HepG2 (cell line): Measurements from ENCODE around the gene CRIP1. TPM values are rescaled to one million over a fixed set of nuclear protein-coding genes. Genes with fewer than 3 reads are reported as not detected.

Experiments
- ARNT2 ChIP-seq: sonication (generic); formaldehyde crosslinking; IDR thresholded peaks from 2 replicates; pipeline ENCODE4 v1.8.0; 2022; ENCODE audit warnings: mild to moderate bottlenecking, low read depth, missing genetic modification reagents, moderate library complexity
- BATF2 ChIP-seq: sonication (generic); formaldehyde crosslinking; IDR thresholded peaks from 2 replicates; pipeline ENCODE4 v1.8.0; 2022; ENCODE audit warnings: mild to moderate bottlenecking, missing genetic modification reagents, moderate library complexity
- CREM ChIP-seq, 2 experiments: sonication (generic) in 1 of 2; formaldehyde crosslinking in 1 of 2; IDR thresholded peaks; 2 replicates each; pipeline versions ENCODE4 v1.4.0 to v1.6.1; 2016 to 2020; ENCODE audit warnings: antibody characterized with exemption in 1 of 2, mild to moderate bottlenecking in 1 of 2, missing genetic modification reagents in 1 of 2
- ETV5 ChIP-seq: IDR thresholded peaks from 2 replicates; pipeline ENCODE4 v1.6.1; 2018; ENCODE audit warnings: missing biosample characterization, missing genetic modification reagents, inconsistent platforms, borderline replicate concordance
- ETV6 ChIP-seq: sonication (generic); formaldehyde crosslinking; conservative IDR thresholded peaks from 2 replicates; pipeline ENCODE4 v1.4.0; 2020; ENCODE audit warnings: missing genetic modification reagents
- FOXP4 ChIP-seq: sonication (generic); formaldehyde crosslinking; IDR thresholded peaks from 2 replicates; pipeline ENCODE4 v1.4.0; 2020; ENCODE audit warnings: missing genetic modification reagents
- GATAD1 ChIP-seq: IDR thresholded peaks from 2 replicates; pipeline ENCODE4 v1.6.1; 2016; ENCODE audit warnings: missing genetic modification reagents, missing compliant biosample characterization
- KMT2A ChIP-seq: sonication (generic); formaldehyde crosslinking; IDR thresholded peaks from 2 replicates; pipeline ENCODE4 v1.4.0; 2020; ENCODE audit warnings: missing genetic modification reagents
- MAFK ChIP-seq, 2 experiments: IDR thresholded peaks in 1 of 2; conservative IDR thresholded peaks in 1 of 2; 2 replicates each; pipeline ENCODE4 v1.6.1; 2011; ENCODE audit warnings: improper control_type of control experiment in 2 of 2, low read length in 2 of 2
- MBNL3 ChIP-seq: fragments of 250-450 bp; sonication (Bioruptor Pico); conservative IDR thresholded peaks from 2 replicates; pipeline ENCODE4 v1.8.0; 2022; ENCODE audit warnings: mild to moderate bottlenecking, inconsistent platforms
- REL ChIP-seq: sonication (generic); formaldehyde crosslinking; conservative IDR thresholded peaks from 2 replicates; pipeline ENCODE4 v1.8.0; 2022; ENCODE audit warnings: mild to moderate bottlenecking, missing genetic modification reagents, moderate library complexity
- SAFB2 ChIP-seq: sonication (generic); formaldehyde crosslinking; IDR thresholded peaks from 2 replicates; pipeline ENCODE4 v1.5.1; 2020; ENCODE audit warnings: missing genetic modification reagents, low read depth, mild to moderate bottlenecking, borderline replicate concordance
- SNRNP70 ChIP-seq: fragments of 200-400 bp; formaldehyde crosslinking; IDR thresholded peaks from 2 replicates; pipeline ENCODE4 v1.6.1; 2017; ENCODE audit warnings: mild to moderate bottlenecking, low read depth, low read length, moderate library complexity
- THAP7 ChIP-seq: sonication (generic); formaldehyde crosslinking; IDR thresholded peaks from 2 replicates; pipeline ENCODE4 v1.8.1; 2023; ENCODE audit warnings: mild to moderate bottlenecking, missing genetic modification reagents
- UBTF ChIP-seq: sonication (generic); formaldehyde crosslinking; IDR thresholded peaks from 2 replicates; pipeline ENCODE4 v1.4.0; 2020; ENCODE audit warnings: mild to moderate bottlenecking, missing genetic modification reagents
- ZBTB39 ChIP-seq: sonication (generic); formaldehyde crosslinking; IDR thresholded peaks from 2 replicates; pipeline ENCODE4 v1.5.0; 2020; ENCODE audit warnings: missing genetic modification reagents
- ZFY ChIP-seq: sonication (generic); formaldehyde crosslinking; IDR thresholded peaks from 2 replicates; pipeline ENCODE4 v1.4.0; 2020; ENCODE audit warnings: missing genetic modification reagents
- ZKSCAN1 ChIP-seq: fragments of 150-350 bp; IDR thresholded peaks from 2 replicates; pipeline ENCODE4 v1.6.1; 2014; ENCODE audit warnings: low read length
- ZNF513 ChIP-seq: sonication (generic); formaldehyde crosslinking; conservative IDR thresholded peaks from 2 replicates; pipeline ENCODE4 v1.5.0; 2020; ENCODE audit warnings: missing genetic modification reagents
- polyA plus RNA-seq, 8 experiments: library from polyadenylated mRNA; depleted of rRNA in 3 of 8; stranded (reverse) in 7 of 8; unstranded in 1 of 8; fragments of >200 nt; fragmentation: Illumina TruSeq in 4 of 8; extraction: Trizol in 4 of 8; gene quantifications; 2 replicates each; pipeline versions ENCODE4 v1.2.1 to v1.2.3, GENCODE V29; 2011 to 2016; ENCODE audit warnings: low read depth in 4 of 8, missing spikeins in 1 of 8, mixed read lengths in 1 of 8; ENCODE audit not compliant: insufficient read depth in 1 of 8
- total RNA-seq, 5 experiments: library from RNA; depleted of rRNA; stranded (reverse); fragments of >200 nt; fragmentation: Illumina TruSeq; extraction: Trizol; gene quantifications; 2 replicates each; pipeline ENCODE4 v1.2.3, GENCODE V29; 2016; ENCODE audit warnings: low read depth in 1 of 5

The CRIP1 gene
- total and polyA plus RNA-seq, 2 of the 13 experiments (the other 11 are each of a cell fraction or from before 2014, with no cell fraction given) = 53.9 to 59.5 TPM

GRCh38 chr14:105495990-105496830, 9.5 kb downstream of the CRIP1 start (continued):
- TF ChIP-seq ZNF513 (CRISPR knock-in tag) = no peak
- peak; percentile 29; the same call in 1 of the 2 replicates for TF ChIP-seq FOXP4 (CRISPR knock-in tag)
- no peak; the same call in 1 of the 2 replicates for TF ChIP-seq ARNT2 (CRISPR knock-in tag)
- no peak for TF ChIP-seq ZKSCAN1
- TF ChIP-seq SAFB2 = peak; percentile 60; the same call in 1 of the 2 replicates
- no peak for TF ChIP-seq KMT2A (CRISPR knock-in tag)
- TF ChIP-seq ETV5 (CRISPR knock-in tag) = peak; percentile 44; the same call in 1 of the 2 replicates
- TF ChIP-seq SNRNP70 = no peak
- peak; percentile 82 for TF ChIP-seq UBTF
- TF ChIP-seq BATF2 (CRISPR knock-in tag) = no peak
- no peak for TF ChIP-seq MBNL3
- TF ChIP-seq GATAD1 (CRISPR knock-in tag) = no peak
- TF ChIP-seq REL (CRISPR knock-in tag) = no peak
- TF ChIP-seq ZFY = peak; percentile 77
- TF ChIP-seq MAFK (conservative IDR thresholded peaks at IDR 0.05 in 1 of 2, IDR thresholded peaks at IDR 0.05 in 1 of 2; ENCODE audit: low read length in 2 of 2) = no peak
- TF ChIP-seq ETV6 (CRISPR knock-in tag) = no peak
- peak; percentile 41; the same call in 1 of the 2 replicates for TF ChIP-seq THAP7 (CRISPR knock-in tag)
- TF ChIP-seq ZBTB39 (CRISPR knock-in tag) = no peak
- peak; percentile 56; the same call in 1 of the 2 replicates for TF ChIP-seq CREM (IDR thresholded peaks at IDR 0.05)
- TF ChIP-seq CREM (CRISPR knock-in tag; IDR thresholded peaks at IDR 0.05) = no peak
